WTC11 (cell line): Measurements from ENCODE around the gene TRRAP. TPM values are rescaled to one million over a fixed set of nuclear protein-coding genes. Genes with fewer than 3 reads are reported as not detected.

Source experiments
- ATAC-seq: fragments of 200-7000 bp; cut with Tn5 transposase; 2 replicates; pipeline ENCODE4 v1.10.0; 2021; ENCODE audit warnings: mild to moderate bottlenecking, moderate library complexity
- CTCF ChIA-PET: fragments of 300-600 bp; sonication (Branson Sonifier 250); formaldehyde crosslinking; loops from one replicate; lab custom pipeline; 2021; ENCODE audit warnings: antibody characterized with exemption; lab: Charles Lee
- POLR2A ChIA-PET: fragments of 350-600 bp; sonication (Branson Sonifier 250); formaldehyde crosslinking; loops from one replicate; lab custom pipeline; 2021; ENCODE audit warnings: antibody characterized with exemption; lab: Charles Lee
- DNase-seq: peaks from one replicate; pipeline ENCODE4 v3.0.0; 2021; ENCODE audit warnings: low spot score
- H3K27ac Mint-ChIP-seq: 2 replicates; pipeline ENCODE4 v1.8.0; 2021; ENCODE audit warnings: mixed read lengths
- H3K27me3 Mint-ChIP-seq: 2 replicates; pipeline ENCODE4 v1.8.0; 2021; ENCODE audit warnings: low read depth, mild to moderate bottlenecking, moderate library complexity, mixed read lengths
- H3K36me3 Mint-ChIP-seq: 2 replicates; pipeline ENCODE4 v1.8.0; 2021; ENCODE audit warnings: mixed read lengths
- H3K4me1 Mint-ChIP-seq: 2 replicates; pipeline ENCODE4 v1.8.0; 2022; ENCODE audit warnings: mixed read lengths
- H3K4me3 Mint-ChIP-seq: 2 replicates; pipeline ENCODE4 v1.8.0; 2021; ENCODE audit warnings: mild to moderate bottlenecking, moderate library complexity, mixed read lengths
- H3K9me3 Mint-ChIP-seq: 2 replicates; pipeline ENCODE4 v1.8.0; 2021; ENCODE audit warnings: mixed read lengths
- AFF4 ChIP-seq: sonication (generic); formaldehyde crosslinking; IDR thresholded peaks from 2 replicates; pipeline ENCODE4 v1.8.1; 2023; ENCODE audit warnings: mild to moderate bottlenecking, missing genetic modification reagents, borderline replicate concordance
- AR ChIP-seq: fragments of 250-450 bp; sonication (Bioruptor Pico); IDR thresholded peaks from 2 replicates; pipeline ENCODE4 v1.9.0; 2021; ENCODE audit warnings: mild to moderate bottlenecking
- ARID4B ChIP-seq: sonication (generic); formaldehyde crosslinking; IDR thresholded peaks from 2 replicates; pipeline ENCODE4 v1.8.0; 2023; ENCODE audit warnings: missing genetic modification reagents, mild to moderate bottlenecking, borderline replicate concordance
- ATF3 ChIP-seq: sonication (generic); formaldehyde crosslinking; conservative IDR thresholded peaks from 2 replicates; pipeline ENCODE4 v1.8.1; 2022; ENCODE audit warnings: mild to moderate bottlenecking, missing genetic modification reagents
- GRHL2 ChIP-seq: fragments of 250-450 bp; sonication (Bioruptor Pico); IDR thresholded peaks from 2 replicates; pipeline ENCODE4 v1.8.0; 2022; ENCODE audit warnings: mild to moderate bottlenecking, moderate library complexity; ENCODE audit not compliant: insufficient replicate concordance, severe bottlenecking
- HMGA2 ChIP-seq: fragments of 250-450 bp; sonication (Bioruptor Pico); IDR thresholded peaks from 2 replicates; pipeline ENCODE4 v1.4.0; 2021; ENCODE audit warnings: mild to moderate bottlenecking, moderate library complexity
- ZNF138 ChIP-seq: sonication (generic); formaldehyde crosslinking; conservative IDR thresholded peaks from 2 replicates; pipeline ENCODE4 v1.8.1; 2022; ENCODE audit warnings: mild to moderate bottlenecking, moderate library complexity, missing genetic modification reagents
- ZNF532 ChIP-seq: fragments of 250-450 bp; sonication (Bioruptor Pico); IDR thresholded peaks from 2 replicates; pipeline ENCODE4 v1.9.0; 2021; ENCODE audit warnings: mild to moderate bottlenecking, borderline replicate concordance
- total RNA-seq: library from RNA; stranded (reverse); gene quantifications from 3 replicates; pipeline ENCODE4 v1.2.3, GENCODE V29; 2021

The TRRAP gene
- total RNA-seq, 1 experiment from 2014 or later: 46.5 TPM

GRCh38 chr7:98923512-98923911 is 45.2 kb downstream of the TRRAP start (continued):
- TF ChIP-seq ZNF532 (CRISPR knock-in tag) (no peak), HMGA2 (CRISPR knock-in tag) (no peak), GRHL2 (no peak), ATF3 (CRISPR knock-in tag) (no peak)
- TF ChIP-seq, all 79 proteins: peak for 0

- ATAC-seq (no peak), DNase-seq (no peak)
- Mint-ChIP-seq H3K4me1 (no peaks in the 10 kb centered on the region), H3K9me3 (no peaks in the 10 kb centered on the region), H3K27me3 (no peaks in the 10 kb centered on the region), H3K36me3 (peaks cover 84% of the 10 kb centered on the region), H3K27ac (no peak overlapping the region), H3K4me3 (no peak overlapping the region)
- CTCF ChIA-PET: interaction anchor here (1.0 kb wide), 1 partner anchor 49 kb away, joined by 3 read pairs; the partner anchor contains the start of gene TRRAP
- POLR2A ChIA-PET: no interaction called here
- no peak for TF ChIP-seq AFF4 (CRISPR knock-in tag)
- TF ChIP-seq ZNF138 (CRISPR knock-in tag): no peak
- TF ChIP-seq ARID4B: no peak
- no peak for TF ChIP-seq AR (CRISPR knock-in tag)
Measured at GRCh38 chr7:98927125-98927524, 48.8 kb downstream of the TRRAP start.
